NCI-H345 treated with DMSO at 0.1 percent for 48 hours (cell line): ENCODE results near the gene NT5C3B.

Source experiments
- DNase-seq: peaks from one replicate; lab custom pipeline; 2025; ENCODE audit not compliant: unreplicated experiment; lab: John Stamatoyannopoulos, UW

Gene NT5C3B

DNA sequence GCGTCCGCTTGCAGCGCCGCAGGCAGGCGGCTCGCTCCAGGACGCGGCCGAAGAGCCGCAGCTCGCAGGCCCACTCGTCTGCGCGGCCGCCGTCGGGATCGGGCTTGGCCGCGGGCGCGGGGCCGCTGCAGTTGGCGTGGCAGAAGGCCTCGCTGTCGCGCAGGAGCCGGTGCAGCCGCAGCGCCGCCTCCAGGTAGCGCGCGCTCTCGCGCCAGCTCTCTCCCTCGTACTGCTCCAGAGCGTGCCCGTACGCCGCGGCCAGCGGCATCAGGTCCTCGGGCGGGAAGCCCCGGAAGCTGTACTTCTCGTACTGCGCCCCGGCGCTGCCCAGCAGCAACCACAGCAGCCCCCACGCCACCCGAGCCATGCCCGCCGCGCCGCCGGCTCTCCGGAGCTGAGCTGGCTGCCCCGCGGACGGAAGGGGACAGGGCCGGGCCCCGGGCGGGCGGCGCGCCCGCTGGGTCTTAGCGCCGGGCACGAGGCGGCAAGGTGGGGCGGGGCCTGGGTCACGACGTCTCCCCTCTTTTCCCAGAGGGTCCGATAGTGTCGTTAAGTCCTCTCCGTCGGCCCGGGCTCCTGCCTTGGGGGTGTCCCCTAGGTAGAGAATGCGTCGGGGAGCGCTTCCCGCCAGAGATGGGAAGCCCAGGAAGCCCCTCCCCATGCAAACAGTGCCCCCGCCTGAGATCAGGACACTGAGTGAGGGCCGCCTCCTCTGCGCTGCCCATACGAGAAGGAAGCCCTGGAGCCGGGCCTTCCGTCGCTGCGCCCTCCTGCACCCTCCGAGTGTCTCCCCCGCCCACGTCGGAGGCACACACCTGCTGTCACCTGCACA is 24.3 kb downstream of the NT5C3B start, which contains the start of gene P3H4:
Gene P3H4, minus strand, starts transcription at position 401 of the 832 bp plus-strand sequence. Its CDS starts 34 bp downstream, at position 367.
- DNase-seq: peak; percentile 52

DNA sequence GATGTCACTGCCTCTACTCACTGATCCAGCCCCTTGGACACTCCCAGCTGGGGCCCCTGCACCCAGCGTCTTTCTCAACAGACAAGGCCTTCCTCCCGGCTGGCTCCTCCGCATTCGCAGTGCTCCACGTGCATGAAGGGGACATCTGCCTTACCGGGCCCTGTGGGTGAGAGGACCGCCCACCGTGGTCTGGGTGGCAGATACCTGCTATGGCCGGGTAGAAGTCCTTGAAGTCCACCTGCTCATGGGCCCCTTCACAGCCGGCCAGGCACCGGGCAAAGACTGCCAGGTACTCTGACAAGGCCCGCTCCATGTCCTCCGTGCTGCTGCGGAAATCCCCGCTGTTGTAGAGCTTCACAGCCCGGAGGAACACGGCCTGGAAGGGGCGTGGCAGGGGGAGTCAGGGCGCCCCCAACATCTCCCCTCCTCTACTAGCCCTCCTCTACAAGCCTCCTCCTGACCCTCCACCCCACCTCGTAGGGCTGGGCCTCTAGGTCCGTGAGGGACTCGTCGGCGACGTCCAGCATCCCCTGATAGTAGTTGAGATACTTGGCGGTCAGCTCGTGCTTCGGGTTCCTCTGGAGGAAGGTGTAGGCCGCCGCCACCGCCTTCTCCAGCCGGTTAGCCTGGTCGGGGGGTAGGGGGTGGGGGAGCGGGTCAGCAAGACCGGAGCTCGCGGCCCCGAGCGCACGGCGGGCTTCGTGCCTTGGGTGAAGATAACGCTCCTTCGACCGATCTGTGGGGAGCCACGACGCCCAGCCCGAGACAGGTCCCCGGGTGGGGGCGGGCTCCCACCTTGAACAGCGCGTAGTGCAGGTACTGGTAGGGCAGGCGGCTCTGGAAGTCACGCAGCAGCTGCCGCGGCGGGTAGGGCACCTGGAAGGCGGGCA is 25.1 kb downstream of the NT5C3B start:
- no peak for DNase-seq

DNA sequence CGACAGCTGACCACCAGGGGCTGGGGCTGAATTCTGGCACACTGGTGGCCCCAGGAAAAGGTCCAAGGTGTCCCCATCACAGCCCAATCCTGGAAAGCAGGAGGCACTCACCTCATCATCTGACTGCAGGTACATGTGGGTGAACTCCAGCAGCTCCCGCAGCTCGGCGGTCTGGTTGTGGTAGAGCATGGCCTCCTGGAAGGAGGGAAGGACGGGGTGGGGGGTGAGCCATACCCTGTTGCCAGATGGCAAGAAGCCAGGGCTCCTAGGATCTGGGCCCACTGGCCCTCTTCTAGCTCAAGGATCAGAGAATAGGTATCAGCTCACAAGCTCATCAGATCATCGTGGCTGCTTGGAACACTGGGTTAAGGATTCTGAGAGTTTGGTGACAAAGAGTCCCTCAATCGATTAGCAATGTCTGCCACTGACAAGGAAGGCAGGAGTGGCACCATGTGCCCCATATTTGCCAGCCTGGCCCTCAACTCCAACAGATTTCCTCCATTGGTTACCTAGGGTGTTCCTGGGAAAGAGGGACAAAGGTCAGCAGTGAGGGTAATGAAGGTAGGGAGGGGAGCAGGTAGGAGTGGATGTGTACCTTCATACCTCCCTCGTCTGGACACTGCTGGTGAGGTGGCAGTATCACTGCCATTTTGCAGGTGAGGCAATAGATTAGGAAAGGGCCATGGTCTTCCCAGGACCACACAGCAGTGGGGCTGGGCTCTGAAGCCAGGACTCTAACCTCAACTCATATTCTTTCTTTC is 29.2 kb downstream of the NT5C3B start:
- no peak for DNase-seq

DNA sequence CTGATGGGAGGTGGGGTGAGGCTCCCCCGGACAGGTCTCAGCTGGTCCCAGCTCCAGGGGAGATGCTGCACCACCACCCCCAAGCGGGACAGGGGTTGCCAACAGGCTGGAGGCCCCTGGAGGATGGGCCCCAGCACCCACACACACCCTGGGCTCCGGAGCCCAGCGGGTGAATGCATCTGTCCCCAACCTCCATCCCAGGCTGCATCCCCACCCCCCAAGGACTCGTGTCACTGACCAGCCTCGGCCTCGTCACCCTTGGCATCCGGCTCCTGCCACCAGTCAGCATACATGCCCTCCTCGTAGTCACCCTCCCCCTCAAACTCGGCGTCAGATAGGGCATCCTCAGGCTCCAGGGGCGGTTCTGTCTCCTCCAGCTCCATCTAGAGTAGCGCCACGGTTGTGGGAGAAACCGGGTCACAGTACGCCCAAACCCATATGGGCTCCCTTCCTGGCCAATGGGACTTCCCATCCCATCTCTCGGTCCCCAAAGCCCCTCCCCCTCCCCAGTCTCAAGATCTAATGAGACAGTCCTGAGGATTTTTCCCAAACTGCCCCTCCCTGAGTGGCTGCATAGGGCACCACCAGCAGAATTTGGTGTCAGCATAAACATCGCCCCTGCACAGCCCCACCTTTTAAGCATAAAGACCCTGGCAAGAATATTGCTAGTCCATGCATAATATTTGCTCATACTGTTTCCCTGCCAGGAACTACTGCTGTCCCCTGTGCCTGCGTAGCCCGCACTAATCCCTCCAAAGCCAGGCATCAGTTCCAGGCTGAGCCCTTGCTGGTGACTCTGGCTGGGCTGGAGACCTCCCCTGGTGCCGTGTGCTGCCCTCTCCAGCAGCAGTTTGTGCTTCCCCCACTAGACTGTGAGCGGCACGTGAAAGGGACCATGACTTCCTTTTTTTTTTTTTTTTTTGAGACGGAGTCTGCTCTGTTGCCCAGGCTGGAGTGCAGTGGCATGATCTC is 32.7 kb downstream of the NT5C3B start:
- no peak for DNase-seq

DNA sequence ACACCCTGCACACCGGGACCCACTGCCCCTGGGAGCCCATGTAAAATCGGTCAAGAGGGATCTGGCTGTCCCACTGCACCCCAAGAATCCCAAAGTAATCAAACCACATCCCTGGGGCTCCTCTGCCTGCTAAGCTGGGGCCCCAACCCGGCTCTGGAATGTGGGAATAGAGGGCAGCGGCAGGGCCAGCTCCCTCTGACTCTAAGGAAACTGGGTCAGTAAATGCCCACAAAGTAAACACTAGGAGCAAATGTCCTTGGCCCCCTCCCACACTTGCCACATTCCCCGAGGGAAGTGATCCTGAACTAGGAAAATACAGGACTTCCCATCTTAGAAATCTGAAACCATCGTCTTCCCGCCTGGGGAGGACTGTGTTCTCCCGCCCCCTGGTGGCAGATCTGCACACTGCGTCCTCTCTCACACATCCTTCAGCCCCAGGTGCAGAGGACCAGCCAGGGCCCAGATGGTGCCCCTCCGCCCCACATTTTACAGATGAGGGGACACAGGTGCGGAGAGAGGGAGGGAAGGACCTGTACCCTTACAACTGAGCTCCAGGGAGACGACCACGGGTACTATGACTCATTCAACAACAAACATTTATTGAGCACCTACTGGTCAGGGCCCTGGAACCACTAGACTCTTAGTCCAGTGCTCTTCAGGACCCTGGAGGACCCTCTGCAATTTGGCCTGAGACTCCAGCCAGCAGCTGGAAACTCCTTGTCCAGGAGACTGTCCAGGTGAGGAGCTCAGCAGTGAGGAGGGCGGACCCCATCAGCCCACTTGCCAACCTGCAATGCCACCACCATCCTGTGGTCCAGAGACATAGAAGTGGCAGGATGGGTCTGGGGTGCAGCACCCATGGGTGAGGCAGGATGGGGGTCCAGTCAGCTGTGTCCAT is 34.4 kb downstream of the NT5C3B start:
- peak; percentile 71 for DNase-seq

DNA sequence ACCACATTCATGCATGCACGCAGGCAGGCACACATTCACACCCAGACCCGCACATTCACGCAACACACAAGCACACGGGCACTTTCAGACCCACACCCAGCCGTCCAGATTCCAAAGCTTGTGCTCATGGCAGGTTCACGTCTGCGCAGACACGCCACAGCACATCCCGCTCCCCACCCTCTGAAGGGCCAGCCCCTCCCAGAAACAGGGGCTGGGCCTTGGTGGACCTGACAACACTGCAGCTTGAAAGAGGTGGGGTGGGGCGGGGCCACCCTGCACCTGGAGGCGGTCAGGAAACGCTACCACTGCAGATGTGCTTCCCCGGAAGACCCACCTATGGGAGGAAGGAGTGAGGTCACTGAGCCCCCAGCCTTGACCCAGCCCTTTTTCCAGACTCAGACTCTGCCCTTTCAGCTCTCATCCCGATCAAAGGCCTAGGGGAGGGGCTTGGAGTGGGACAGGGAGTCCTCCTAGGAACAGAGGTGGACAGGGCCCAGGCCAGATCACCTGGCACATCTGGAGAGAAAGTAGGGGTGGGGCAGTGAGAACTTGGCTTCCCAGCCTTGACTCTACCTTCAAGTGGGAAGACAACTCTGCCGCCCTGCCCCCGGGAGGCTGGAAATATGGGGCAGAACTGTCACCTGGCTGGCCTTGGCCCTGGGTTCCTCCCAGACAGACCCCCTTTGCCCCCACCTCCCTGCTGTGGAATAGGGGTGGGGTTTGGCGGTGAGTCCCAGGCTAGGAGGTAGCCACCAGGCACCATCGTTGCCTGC is 35.2 kb downstream of the NT5C3B start:
- peak; percentile 3 for DNase-seq

DNA sequence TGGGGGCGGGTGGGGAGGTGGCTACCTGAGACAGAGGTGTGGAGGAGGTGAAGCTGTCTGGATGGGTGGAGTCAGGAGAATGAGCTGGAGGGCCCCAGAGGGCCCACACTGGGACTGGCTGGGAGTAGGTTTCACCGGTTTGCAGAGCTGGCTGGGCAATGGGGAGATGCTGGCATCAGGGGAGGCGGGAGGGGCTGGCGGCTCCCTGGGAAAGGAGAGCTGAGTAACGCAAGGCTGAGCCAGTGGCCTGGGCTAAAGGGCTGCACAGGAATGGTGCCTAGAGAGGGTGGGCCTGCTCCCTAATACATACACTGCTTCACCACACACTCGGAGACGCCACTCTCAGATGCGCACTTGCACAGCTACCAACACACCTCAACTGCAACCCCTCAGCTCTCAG is 36.7 kb downstream of the NT5C3B start:
- no peak for DNase-seq

DNA sequence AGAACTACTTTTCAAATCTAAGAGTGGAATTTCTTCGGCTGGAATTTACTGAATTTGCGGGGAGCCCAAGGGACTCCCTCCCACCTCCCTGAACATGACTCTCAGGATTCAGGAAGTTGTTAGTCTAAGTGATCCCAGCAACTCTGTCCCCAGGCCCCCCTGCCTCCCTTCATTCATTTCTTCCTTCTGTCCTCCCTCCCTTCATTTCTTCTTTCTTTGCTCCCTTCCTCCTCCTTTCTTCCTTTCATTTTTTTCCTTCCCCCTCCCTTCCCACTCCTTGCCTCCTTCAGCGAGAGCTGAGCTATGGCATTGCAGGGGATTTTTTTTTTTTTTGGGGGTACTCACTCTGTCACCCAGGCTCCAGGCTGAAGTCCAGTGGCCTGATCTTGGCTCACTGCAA is 38.7 kb downstream of the NT5C3B start:
- no peak for DNase-seq

DNA sequence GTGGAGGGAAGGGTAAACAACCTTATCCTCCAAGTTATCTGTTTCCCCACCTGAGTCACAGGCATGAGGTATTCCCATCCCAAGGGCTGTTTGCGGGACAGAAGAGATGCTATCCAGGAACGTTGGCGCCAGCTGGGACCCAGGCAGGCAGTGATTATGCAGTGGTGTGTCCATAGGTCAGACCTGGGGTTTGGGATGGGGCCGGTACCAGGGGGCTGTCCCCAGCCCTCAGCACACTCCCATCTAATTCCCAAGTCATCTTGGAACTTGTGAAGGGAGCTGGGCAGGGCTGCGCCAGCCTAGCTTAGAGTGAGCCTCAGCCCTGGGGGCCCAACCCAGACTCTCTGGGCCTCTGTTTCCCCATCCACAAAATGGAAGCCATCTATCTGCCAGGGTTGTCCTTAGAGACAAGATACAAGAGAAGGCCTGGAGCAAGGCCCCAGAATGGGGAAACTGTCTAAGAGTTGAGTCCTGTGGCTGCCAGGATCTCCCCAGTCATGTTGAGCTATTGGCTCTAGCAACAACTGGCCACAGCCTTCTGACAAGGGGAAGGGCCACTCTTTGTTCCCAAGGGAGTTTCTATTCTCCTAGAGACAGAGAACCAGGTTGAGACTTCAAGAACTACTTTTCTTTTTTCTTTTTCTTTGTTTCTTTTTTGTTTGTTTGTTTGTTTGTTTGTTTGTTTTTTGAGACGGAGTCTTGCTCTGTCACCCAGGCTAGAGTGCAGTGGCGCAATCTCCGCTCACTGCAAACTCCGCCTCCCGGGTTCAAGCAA is 39.7 kb downstream of the NT5C3B start:
- DNase-seq: no peak

DNA sequence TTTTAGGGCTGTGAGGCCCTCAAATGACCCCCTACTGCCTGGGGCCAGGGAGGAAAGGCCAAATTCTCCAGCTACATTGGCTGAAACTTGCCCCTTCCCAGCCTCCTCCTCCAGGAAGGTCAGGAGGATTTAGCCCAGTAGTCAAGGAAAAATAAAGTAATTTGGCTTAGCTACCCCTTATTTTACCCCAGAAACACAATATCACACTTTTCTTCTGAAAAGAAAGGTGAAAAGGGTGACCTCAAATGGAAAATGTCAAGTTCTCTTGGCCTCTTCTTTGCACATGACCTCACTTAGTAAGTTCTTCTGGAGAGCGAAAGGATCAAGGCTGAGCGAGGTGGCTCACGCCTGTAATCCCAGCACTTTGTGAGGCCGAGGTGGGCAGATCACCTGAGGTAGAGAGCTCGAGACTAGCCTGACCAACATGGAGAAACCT is 41.5 kb downstream of the NT5C3B start:
- no peak for DNase-seq

DNA sequence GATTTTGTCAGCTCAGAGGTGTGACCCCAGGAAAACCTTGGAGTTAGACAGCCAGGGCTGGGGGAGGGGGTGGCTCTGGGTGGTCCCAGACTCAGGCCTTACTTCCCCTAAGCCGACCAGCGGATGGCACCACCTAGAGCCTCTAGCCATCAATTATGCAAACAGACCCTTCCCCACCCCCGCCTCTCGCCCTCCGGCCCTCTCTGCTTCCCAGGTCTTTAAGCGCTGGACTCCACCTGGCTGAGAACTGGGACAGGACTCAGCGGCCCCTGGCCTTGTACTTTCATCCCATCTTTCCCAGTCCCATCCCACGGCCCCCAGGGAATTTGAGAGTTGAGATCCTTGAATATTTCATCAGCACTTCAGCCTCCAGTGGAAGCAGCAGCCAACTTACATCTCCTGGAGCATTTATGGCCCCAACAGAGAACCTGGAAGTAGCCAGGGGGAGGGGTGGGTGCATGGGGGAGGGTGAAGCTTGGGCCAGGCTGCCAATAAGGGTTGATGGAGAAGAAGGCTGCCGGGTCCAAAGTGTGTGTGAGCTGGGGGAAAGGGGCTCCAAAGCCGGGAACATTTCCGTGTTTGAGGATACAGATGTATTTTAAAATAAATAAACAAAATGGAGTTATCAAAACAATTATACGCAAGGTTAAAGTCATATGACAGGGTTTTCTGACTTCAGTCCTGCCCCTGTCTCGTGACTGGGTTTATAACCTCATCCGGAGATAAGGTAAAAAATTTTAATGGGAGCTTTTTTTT is 42.1 kb downstream of the NT5C3B start:
- no peak for DNase-seq

DNA sequence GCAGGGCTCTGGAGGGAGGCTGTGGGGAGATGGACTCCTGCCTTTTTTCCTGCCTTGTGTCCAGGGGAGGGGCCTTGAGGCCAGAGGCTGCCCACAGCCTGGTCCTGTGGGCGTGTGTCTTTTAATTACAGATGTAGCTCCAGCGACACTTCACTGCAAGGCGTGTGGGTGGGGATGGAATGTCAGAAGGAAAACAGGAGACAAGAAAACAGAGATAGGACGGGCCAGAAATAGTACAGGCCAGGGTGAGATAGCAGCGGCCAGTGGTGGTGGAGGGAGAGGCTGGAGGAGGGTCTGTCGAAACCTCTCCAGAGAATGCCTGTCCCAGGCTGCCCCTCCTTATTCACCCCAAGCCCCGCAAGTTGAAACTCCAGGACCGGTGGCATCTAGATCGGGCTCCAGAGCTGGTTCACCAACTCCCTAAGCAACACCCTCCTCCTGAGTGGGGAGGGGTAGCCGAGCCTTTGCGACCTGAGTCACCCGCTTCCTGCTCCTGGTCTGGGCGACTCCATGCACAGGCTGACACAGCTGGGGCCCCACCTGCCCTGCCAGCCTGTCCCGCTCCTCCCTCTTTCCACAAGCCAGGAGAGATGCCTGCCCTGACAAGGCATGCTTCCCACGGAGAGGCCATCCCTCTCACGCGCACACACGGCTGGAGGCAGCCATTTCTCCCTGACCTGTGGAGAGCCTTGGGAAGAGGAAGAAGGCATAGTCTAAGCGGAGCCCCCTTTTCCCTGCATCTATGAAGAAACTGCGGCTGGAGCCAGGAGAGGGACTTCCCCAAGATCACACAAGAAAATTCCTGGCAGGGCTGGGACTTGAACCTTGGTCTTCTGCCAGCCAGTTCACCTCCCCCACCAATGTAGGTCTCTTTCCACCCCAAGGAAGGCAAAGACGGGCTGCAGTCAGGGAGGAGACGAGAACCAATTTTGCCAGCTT is 42.9 kb downstream of the NT5C3B start:
- DNase-seq: no peak

DNA sequence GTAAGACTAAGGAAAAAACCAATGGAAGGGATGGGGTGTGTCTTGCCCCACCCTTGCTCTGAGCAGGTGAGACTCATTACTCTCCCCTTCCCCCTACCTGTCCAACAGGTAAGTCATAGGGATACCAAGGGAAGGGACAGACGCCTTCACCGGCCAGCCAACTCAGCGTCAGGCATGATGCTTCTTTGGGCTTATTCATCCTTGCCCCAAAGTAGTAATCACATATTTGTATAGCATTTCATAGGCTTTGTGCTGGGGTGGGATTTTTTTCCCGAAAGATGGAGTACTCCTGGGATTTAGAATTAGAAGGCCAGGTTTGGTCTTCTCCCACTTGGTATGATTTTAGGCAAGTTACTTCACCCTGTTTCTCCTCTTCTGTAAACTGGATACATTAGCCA is 49.0 kb downstream of the NT5C3B start:
- no peak for DNase-seq

DNA sequence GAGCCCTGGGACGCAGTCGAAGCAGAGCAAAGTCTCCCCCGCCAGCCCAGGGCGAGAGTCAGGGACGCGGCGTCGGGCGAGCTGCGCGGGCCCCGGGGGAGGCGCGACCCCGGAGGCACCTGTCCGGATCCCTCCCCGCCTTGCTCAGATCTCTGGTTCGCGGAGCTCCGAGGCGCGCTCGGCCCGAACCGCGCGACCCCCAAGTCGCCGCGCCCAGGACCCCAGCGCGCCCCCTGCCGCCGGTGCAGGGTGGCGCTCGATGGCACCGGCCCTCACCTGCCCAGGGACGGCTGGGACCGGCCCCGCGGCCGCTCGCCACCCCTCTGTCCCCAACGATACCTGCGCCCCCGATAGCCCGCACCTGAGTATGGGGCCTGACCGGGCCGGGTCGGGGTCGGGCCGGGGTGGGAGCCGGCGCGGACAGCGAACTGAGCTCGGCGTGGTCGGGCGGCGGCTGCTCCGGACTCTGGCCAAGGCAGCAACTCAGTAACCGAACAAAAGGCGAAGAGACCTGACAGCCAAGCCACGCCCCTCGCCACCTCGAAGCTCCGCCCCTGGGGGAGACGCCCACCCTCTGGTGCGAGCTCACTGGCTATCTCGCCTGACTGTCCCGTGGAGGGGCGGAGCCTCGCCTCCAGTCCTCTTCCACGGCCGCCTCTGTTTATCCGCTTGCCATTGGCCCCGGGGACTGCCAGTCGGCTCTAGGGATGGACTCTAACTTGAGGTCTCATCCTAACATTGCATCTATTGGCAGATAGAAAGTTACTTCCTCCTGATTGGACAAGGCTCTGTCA is 49.6 kb downstream of the NT5C3B start, which contains the start of gene JUP:
Gene JUP, minus strand, starts transcription at position 485 of the 794 bp plus-strand sequence. CDS start 14,857 bp downstream, outside the sequence.
- peak; percentile 99 for DNase-seq

DNA sequence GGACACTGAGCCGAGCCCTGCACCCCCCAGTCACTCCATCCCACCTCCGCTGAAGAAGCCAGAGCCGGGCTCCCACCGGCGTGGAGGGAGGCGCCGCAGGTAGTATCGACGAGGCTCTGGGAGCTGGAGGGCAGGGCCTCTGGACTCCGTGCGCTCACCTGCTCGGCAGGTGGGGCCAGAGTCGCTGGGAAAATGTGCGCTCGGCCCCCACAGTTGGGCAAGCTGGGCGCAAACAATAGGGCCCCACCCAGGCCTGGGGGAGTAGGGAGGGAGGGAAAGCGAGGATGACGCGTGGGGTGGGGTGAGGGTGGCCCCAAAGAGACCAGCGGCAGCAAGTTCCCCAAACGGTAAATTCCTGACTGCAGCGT is 50.2 kb downstream of the NT5C3B start:
- DNase-seq: peak; percentile 25
